K562 (cell line): ENCODE measurements around the gene AFM. TPM values are rescaled to one million over a fixed set of nuclear protein-coding genes. Genes with fewer than 3 reads are reported as not detected.

Experiments used
- HLTF ChIP-seq: fragments of 450-650 bp; IDR thresholded peaks from 2 replicates; pipeline ENCODE4 v1.6.1; 2016
- ZNF174 ChIP-seq: fragments of 250-450 bp; sonication (Bioruptor Pico); IDR thresholded peaks from 2 replicates; pipeline ENCODE4 v1.4.0; 2020; ENCODE audit warnings: mild to moderate bottlenecking
- polyA plus RNA-seq, 8 experiments: library from polyadenylated mRNA; depleted of rRNA in 4 of 8; stranded (reverse) in 5 of 8; unstranded in 3 of 8; fragments of >200 nt; fragmentation: Nextera tagmentation in 2 of 8; fragmentation: Illumina TruSeq in 1 of 8; extraction: Ambion mirVana in 2 of 8; extraction: Trizol in 1 of 8; gene quantifications; 2 replicates each; pipeline versions ENCODE4 v1.2.1 to v1.2.3, GENCODE V29; 2011 to 2014; ENCODE audit warnings: inconsistent platforms in 1 of 8, missing spikeins in 1 of 8
- total RNA-seq, 7 experiments: library from RNA; depleted of rRNA in 6 of 7; stranded (reverse); fragments of >200 nt in 6 of 7; fragmentation: Illumina TruSeq in 2 of 7; extraction: Trizol in 2 of 7; gene quantifications; 2 replicates each; pipeline versions ENCODE4 v1.2.1 to v1.2.3, GENCODE V29; 2011 to 2021; ENCODE audit warnings: low replicate concordance in 1 of 7
- TF ChIP-seq, protein P1 (sequence below), 2 experiments: fragments of 450-650 bp; IDR thresholded peaks; 2 replicates each; pipeline ENCODE4 v1.6.1; 2016
- TF ChIP-seq, protein P2 (sequence below): fragments of 250-450 bp; sonication (Bioruptor Pico); IDR thresholded peaks from 2 replicates; pipeline ENCODE4 v1.5.1; 2021; ENCODE audit warnings: mild to moderate bottlenecking
- TF ChIP-seq, protein P3 (sequence below): fragments of 450-650 bp; IDR thresholded peaks from 2 replicates; pipeline ENCODE4 v1.6.1; 2016; ENCODE audit warnings: antibody characterized with exemption

Gene AFM
- total and polyA plus RNA-seq, 9 of the 15 experiments (the other 6 are each of a cell fraction or from before 2014, with no cell fraction given), result 0.07 to 0.15 (median 0.12) TPM; not detected in 5

DNA sequence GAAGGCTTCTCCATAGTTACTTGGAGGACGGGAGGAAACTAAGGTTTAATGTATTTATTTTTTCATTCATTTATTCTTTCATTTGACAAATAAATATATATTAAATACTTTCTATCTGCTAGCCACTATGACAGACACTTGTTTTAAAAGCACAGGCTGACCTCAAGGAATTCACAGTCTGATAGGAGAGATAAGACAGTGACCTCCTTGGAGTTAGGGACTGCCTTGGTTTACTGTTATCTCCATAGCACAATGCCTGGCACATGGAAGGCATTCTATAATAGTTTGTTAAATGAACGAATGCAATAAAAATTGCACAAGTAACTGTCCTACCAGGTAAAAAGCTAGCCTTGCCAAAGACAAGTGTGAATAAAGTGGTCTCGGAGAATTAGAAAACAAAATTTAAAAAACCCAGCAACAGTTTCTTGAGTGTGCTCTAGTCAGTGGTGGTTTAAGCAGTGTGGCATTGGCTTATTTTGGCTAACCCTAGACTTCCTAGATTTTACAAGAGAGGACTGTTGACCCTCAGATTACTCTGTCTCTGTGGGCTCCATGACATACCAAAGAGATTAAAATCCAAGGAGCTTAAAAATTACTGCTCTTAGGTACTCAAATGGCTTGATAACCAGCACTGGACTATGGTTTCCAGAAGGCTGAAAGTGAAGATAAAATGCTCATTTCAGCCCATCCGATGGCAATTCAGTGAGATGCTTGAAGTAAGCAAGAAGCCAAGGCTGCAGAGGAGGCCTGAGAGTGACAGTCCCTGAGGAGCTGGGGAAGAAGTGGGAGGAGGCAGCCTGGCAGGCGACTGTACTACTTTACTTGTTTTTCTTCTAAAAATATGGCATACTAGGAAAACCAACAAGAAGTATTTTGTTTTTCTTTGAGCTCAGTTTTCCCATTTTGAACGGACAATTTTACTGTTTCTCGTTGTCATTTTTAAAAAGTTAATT lies 35.9 kb upstream of the AFM start (continued):
- TF ChIP-seq, protein P1, sequence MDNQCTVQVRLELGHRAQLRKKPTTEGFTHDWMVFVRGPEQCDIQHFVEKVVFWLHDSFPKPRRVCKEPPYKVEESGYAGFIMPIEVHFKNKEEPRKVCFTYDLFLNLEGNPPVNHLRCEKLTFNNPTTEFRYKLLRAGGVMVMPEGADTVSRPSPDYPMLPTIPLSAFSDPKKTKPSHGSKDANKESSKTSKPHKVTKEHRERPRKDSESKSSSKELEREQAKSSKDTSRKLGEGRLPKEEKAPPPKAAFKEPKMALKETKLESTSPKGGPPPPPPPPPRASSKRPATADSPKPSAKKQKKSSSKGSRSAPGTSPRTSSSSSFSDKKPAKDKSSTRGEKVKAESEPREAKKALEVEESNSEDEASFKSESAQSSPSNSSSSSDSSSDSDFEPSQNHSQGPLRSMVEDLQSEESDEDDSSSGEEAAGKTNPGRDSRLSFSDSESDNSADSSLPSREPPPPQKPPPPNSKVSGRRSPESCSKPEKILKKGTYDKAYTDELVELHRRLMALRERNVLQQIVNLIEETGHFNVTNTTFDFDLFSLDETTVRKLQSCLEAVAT (IDR thresholded peaks at IDR 0.05), result no peak
- TF ChIP-seq, protein P2, sequence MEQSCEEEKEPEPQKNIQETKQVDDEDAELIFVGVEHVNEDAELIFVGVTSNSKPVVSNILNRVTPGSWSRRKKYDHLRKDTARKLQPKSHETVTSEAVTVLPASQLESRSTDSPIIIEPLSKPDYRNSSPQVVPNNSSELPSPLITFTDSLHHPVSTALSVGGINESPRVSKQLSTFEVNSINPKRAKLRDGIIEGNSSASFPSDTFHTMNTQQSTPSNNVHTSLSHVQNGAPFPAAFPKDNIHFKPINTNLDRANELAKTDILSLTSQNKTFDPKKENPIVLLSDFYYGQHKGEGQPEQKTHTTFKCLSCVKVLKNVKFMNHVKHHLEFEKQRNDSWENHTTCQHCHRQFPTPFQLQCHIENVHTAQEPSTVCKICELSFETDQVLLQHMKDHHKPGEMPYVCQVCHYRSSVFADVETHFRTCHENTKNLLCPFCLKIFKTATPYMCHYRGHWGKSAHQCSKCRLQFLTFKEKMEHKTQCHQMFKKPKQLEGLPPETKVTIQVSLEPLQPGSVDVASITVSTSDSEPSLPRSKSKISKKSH (CRISPR knock-in tag), result no peak
- TF ChIP-seq, protein P3, sequence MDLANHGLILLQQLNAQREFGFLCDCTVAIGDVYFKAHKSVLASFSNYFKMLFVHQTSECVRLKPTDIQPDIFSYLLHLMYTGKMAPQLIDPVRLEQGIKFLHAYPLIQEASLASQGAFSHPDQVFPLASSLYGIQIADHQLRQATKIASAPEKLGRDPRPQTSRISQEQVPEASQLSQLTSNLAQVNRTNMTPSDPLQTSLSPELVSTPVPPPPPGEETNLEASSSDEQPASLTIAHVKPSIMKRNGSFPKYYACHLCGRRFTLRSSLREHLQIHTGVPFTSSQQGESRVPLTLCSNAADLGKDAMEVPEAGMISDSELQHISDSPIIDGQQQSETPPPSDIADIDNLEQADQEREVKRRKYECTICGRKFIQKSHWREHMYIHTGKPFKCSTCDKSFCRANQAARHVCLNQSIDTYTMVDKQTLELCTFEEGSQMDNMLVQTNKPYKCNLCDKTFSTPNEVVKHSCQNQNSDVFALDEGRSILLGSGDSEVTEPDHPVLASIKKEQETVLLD, result no peak
- TF ChIP-seq HLTF (no peak), ZNF174 (no peak)
